Stimulated activated CD4-positive, alpha-beta T cell treated with anti-CD3 and anti-CD28 coated beads, Interleukin-1b, Interleukin-23, amount 100 ng/mL, for 1 hour (primary cell): ENCODE results near the gene PLEKHH1.
"Not testable (repeated sequence)": the region's sequence is repeated elsewhere in the genome, so short reads cannot be mapped to it uniquely, and the experiment has no call there.

Source experiments
- DNase-seq, 2 donors: peaks; one replicate each; pipeline ENCODE4 v3.0.0-alpha.2; 2020; ENCODE audit warnings: low read depth in 2 of 2

Gene PLEKHH1

DNA sequence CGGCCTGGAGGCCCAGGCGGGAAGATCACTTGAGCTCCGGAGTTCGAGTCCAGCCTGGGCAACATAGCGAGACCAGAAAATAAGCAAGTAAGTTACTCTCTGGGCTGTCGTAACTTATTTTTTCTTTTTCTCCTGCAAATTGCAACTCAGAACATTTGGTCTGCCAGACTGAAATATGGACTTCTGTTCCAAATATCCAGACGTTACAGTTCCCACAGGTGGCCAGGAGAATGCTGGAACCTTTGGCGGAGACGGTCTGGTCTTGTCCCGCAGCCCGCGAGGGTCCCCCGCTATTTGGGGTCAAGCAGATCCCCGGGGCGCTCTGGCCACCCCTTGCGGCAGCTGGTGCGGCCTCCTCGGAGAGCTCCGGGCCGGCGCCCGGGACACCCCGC lies 488 bp upstream of the PLEKHH1 start:
- DNase-seq = no peak

- DNase-seq = no peak
Observed at GRCh38 chr14:67533754-67534085, 630 bp downstream of the PLEKHH1 start.

GRCh38 chr14:67536087-67536486 lies 3.0 kb downstream of the PLEKHH1 start:
- no peak for DNase-seq

DNA sequence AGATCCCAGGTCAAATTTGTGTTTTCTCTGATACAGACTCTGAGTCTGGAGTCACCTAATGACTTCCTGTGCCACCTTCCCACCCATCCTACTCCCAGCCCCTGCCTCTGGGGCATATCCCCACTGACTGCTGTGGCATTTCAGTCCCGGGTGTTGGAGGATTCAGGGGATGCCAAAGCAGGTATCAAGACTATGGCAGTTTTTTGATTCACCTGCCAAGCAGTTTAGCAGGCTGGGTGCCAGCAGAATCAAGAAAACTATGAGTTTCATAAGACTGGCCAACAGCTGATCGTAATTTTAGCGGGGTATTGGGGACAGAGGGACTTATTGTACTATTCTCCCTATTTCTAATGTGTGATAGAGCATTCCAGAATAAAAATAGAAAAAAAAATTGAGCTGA lies 4.6 kb downstream of the PLEKHH1 start:
- DNase-seq = no peak

- no peak for DNase-seq
Observed at GRCh38 chr14:67538501-67538900, 5.4 kb downstream of the PLEKHH1 start.

DNA sequence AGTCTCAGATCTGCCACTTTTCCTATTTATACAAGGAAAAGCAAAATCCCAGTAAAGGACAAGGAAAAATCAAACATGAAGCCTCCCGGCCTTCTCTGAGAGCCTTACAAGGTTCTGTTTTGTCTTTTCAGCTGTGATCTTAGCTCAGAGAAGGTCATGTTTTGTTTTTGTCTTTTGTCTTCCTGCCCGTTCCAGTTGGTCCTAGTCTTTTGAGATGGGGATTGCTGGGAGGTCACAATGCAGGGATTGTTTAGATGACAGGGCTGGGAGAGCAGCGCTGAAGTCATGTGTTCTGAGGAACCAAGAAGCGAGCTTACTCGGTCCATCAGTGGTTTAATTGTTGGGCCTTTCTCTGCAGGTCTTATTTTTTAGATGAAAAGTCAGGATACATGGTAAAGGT lies 6.0 kb downstream of the PLEKHH1 start:
- no peak for DNase-seq

DNA sequence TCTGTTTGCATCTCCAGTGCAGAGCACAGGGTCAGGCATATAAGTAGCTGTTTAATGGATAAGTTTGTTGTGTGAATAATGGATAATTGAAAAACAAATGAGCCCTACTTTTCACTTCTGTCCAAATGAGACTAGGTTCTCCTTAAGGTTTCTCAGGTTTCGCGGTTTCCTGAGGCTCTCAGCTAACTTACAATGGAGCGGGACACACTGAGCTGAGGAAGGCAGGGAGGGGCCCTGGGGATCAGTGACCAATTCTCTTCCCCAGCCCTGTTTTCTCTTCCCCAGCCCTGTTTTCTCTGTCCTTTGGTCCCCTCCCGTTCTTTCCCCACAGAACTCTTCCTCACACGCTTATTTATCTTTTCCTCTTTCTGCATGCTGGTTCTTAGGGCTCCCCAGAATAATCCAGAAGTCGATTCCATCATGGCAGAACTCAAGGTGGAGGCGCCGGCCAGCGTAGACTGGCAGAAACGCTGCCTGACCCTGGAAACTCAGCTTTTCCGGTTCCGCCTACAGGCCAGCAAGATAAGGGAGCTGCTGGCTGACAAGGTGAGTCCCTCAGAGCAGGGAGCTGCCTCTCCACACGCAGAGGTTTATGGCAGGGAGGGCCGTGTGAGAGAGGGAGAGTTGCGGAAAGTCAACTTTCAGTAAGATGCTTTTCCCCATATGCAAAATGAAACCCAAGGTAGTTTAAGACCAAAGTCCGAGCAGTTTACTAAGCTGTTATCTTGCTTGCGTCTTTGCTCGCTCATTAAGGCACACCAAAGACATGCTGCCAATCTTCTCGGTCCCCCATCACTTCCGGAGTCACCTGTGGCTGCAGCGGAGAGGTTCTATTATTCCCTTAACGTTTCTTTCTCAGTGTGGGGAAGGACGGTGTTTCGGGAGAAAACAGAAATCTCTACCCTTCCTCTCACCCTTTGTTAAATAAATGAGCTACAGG lies 8.6 kb downstream of the PLEKHH1 start:
- DNase-seq = no peak

- DNase-seq = not testable (repeated sequence)
Observed at GRCh38 chr14:67542620-67543019, 9.5 kb downstream of the PLEKHH1 start.

DNA sequence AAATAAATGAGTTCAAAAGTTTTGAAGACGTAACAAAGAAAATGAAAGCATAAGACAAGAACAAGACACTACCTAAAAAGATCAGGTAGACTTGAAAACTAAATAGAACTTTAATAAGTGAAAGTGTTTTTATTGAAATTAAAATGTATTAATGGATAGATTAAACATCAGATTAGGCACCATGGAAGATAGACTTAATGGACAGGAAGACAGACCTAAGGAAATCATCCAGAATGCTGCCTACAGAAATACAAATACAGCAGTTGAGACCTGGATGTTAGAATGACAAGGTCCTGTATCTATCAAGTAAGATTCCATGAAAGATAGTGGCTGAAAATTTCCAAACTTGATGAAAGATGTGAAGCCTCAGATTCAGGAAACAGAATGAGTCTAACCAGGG lies 11.5 kb downstream of the PLEKHH1 start:
- DNase-seq = no peak

DNA sequence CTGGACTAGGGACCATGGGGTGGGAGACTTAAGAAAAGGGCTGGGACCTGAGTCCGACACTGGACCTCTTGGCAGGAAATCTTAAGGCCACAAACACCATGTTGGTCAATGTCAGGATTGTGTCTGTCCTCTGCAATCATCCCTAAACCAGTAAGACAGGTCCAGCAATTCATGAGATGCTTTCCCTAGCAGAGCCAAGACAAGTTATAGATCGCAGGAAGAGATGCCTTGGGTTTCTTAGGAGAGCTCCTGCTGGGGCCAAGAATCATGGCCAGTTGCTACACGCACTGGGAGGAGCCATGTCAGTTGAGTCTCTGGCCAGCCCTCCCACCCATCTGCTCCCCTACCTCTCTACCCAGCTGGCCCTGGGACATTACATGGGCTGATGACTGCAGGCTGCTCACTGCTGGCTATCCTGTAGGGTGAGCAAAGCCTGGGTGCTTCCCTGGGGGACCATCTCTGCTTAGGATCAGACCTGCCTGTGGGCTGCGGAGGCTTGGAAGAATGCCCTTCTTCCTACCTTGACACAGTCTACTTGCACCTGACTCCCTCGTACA lies 14.2 kb downstream of the PLEKHH1 start:
- DNase-seq = no peak

DNA sequence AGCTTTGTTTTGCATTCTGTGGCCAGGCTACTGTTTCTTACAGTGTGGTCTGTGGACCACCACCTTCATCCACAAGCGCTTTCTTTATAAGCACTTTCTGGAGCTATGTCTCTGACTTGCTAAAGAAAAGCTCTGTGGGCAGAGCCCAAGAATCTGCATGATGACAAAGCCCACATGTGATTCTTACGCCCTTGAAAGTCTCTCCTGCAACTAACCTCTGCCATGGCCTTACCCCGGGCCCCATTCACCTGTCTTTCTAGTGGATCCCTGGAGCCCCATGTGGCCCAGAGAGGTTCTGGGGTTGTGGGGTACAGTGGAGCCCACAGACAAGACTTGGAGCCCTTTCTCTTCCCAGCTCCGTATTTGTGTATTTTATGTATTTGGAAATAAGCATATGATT lies 16.6 kb downstream of the PLEKHH1 start:
- DNase-seq = no peak

- no peak for DNase-seq
Observed at GRCh38 chr14:67551123-67551522, 18.0 kb downstream of the PLEKHH1 start.

GRCh38 chr14:67551940-67552339 lies 18.9 kb downstream of the PLEKHH1 start:
- DNase-seq = no peak

- DNase-seq = no peak
Observed at GRCh38 chr14:67553547-67553946, 20.5 kb downstream of the PLEKHH1 start.

- no peak for DNase-seq
Observed at GRCh38 chr14:67554341-67554740, 21.3 kb downstream of the PLEKHH1 start.

- no peak for DNase-seq
Observed at GRCh38 chr14:67555518-67556090, 22.5 kb downstream of the PLEKHH1 start.

GRCh38 chr14:67556671-67557070 lies 23.6 kb downstream of the PLEKHH1 start:
- DNase-seq = no peak

DNA sequence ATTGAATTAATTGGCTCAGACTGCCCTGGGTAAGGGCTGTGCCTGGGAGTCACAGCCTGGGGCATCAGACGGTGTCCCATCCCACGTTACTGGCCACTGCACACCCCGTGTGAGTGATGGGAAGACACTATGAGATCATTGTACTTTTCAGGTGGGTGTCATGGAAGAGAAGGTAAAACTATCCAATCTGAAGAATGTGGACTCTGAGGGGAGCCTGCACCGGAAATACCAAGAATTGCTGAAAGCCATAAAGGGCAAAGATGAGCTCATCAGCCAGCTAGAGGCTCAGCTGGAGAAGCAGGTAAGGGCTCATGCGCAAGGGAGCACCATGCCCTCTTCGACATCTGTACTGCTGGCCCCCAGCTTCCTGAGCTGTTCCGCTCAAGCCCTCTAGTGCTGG lies 24.0 kb downstream of the PLEKHH1 start:
- no peak for DNase-seq

- no peak for DNase-seq
Observed at GRCh38 chr14:67557656-67558055, 24.6 kb downstream of the PLEKHH1 start.

DNA sequence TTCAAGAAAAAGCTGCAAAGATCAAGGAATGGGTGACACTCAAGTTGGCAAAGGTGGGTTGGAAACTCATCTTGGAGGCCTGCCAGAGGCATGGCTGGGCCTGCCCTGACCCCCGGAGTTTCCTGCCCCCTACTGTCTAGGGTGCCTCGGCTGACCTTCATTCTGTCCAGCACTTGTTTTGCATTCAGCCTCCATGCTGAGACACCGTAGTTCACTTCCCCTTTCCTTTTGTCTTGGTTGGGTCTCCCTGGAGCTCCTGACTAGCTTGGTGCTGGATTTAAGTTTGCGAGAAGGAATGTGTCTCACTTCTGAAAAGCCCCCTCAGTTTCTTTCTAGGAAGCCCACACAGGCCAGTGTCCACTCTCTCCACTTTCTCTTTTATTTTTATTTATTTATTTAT lies 26.5 kb downstream of the PLEKHH1 start:
- DNase-seq = no peak

GRCh38 chr14:67562025-67562775 lies 29.1 kb downstream of the PLEKHH1 start:
- no peak for DNase-seq

DNA sequence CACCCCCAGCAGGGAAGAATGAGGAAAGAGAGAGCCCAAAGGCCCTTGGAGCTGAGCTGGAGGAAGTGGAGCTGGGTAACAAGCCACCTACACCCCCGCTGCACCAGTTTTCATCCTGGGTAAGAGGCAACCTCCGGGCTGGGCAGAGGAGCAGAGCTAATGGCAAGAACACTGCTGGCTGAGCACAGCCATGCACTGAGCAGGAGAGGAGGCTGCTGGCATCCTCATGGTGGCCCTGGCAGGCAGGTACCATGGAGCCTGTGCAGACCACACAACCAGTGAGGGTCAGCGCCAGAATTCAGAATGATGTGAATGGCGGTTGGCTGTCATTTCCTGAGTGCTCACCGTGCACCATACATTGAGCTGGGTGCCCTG lies 29.7 kb downstream of the PLEKHH1 start:
- DNase-seq = no peak

GRCh38 chr14:67564236-67564635 lies 31.1 kb downstream of the PLEKHH1 start:
- DNase-seq = no peak
